ENCODE results near the gene PTPRB.

DNA sequence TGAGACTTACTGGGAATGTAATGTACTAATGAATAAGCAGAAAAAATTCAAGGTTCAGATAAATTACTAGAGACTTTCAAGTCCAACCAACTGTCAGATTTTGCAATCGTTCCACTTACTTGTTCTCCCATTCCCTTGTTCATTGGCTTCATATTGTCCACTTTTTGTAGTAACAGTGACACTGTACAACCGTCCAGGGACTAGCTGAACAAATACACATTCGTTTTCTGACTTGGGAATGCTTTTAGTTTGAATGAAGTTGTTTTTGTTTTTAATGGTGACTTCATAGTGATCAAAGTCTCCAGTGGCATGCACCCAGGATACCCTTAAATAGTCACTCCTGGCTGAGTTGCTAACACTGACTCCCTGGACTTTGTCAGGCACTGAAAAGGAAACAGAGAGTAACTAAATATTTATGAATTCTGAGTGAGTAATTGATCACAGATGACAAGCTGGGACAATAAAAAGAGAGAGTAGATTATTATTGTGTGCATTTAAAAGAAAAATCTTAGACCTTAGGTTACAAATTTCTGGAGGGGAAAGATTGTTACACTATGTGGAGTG, 65.4 kb downstream of the PTPRB start:
- TF ChIP-seq SUZ12 (IDR thresholded peaks at IDR 0.05), result no peak
- TF ChIP-seq BHLHE40 (IDR thresholded peaks at IDR 0.05; ENCODE audit: borderline replicate concordance), result no peak
- TF ChIP-seq, protein P1, sequence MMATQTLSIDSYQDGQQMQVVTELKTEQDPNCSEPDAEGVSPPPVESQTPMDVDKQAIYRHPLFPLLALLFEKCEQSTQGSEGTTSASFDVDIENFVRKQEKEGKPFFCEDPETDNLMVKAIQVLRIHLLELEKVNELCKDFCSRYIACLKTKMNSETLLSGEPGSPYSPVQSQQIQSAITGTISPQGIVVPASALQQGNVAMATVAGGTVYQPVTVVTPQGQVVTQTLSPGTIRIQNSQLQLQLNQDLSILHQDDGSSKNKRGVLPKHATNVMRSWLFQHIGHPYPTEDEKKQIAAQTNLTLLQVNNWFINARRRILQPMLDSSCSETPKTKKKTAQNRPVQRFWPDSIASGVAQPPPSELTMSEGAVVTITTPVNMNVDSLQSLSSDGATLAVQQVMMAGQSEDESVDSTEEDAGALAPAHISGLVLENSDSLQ (IDR thresholded peaks at IDR 0.05), result no peak
- TF ChIP-seq FOXM1 (IDR thresholded peaks at IDR 0.05; ENCODE audit: borderline replicate concordance), result no peak
- TF ChIP-seq FOXA1 (IDR thresholded peaks at IDR 0.05), result no peak
- no peak for TF ChIP-seq SP1 (IDR thresholded peaks at IDR 0.05)

All from HEK293T (cell line).